Activated CD8-positive, alpha-beta memory T cell treated with anti-CD3 and anti-CD28 coated beads for 36 hours (primary cell): Measurements from ENCODE around the gene JAKMIP1. TPM values are rescaled to one million over a fixed set of nuclear protein-coding genes. Genes with fewer than 3 reads are reported as not detected.

ENCODE experiments used
- CTCF ChIA-PET: fragments of 350-600 bp; sonication (Branson Sonifier 250); formaldehyde crosslinking; loops from one replicate; lab custom pipeline; 2021; ENCODE audit warnings: antibody characterized with exemption; lab: Charles Lee
- POLR2A ChIA-PET: fragments of 350-600 bp; sonication (Branson Sonifier 250); formaldehyde crosslinking; loops from one replicate; lab custom pipeline; 2021; ENCODE audit warnings: antibody characterized with exemption; lab: Charles Lee
- total RNA-seq, 2 experiments: library from RNA; stranded (reverse); gene quantifications; one replicate each; pipeline ENCODE4 v1.2.3, GENCODE V29; 2021

The JAKMIP1 gene
- total RNA-seq, 2 experiments from 2014 or later = 12.4 to 12.5 TPM

- ChIA-PET CTCF (interaction anchor here (0.9 kb wide), 1 partner anchor 18 kb away, joined by 3 read pairs; no protein-coding TSS in a partner anchor), POLR2A (no interaction called here)
These were observed 219.8 kb downstream of the JAKMIP1 start for GRCh38 chr4:5980436-5981155.

GRCh38 chr4:5979981-5980380 is 220.4 kb downstream of the JAKMIP1 start:
- CTCF ChIA-PET = interaction anchor here (0.9 kb wide), 1 partner anchor 18 kb away, joined by 3 read pairs; no protein-coding TSS in a partner anchor
- POLR2A ChIA-PET = no interaction called here

- CTCF ChIA-PET = no interaction called here
- POLR2A ChIA-PET = no interaction called here
These were observed 223.4 kb downstream of the JAKMIP1 start for GRCh38 chr4:5976921-5977320.

- ChIA-PET CTCF (no interaction called here), POLR2A (no interaction called here)
These were observed 223.9 kb downstream of the JAKMIP1 start for GRCh38 chr4:5976431-5976830.

Other genes starting within 250 kb of the JAKMIP1 start
- under 1 TPM; 0.17 to 0.19 TPM for gene C4orf50, start 182.1 kb downstream of the JAKMIP1 start, total RNA-seq
- 1 to 10 TPM; 3.9 to 4.9 TPM for gene WFS1, start 69.3 kb upstream of the JAKMIP1 start, total RNA-seq